ENCODE data around the gene EPC1.

DNA sequence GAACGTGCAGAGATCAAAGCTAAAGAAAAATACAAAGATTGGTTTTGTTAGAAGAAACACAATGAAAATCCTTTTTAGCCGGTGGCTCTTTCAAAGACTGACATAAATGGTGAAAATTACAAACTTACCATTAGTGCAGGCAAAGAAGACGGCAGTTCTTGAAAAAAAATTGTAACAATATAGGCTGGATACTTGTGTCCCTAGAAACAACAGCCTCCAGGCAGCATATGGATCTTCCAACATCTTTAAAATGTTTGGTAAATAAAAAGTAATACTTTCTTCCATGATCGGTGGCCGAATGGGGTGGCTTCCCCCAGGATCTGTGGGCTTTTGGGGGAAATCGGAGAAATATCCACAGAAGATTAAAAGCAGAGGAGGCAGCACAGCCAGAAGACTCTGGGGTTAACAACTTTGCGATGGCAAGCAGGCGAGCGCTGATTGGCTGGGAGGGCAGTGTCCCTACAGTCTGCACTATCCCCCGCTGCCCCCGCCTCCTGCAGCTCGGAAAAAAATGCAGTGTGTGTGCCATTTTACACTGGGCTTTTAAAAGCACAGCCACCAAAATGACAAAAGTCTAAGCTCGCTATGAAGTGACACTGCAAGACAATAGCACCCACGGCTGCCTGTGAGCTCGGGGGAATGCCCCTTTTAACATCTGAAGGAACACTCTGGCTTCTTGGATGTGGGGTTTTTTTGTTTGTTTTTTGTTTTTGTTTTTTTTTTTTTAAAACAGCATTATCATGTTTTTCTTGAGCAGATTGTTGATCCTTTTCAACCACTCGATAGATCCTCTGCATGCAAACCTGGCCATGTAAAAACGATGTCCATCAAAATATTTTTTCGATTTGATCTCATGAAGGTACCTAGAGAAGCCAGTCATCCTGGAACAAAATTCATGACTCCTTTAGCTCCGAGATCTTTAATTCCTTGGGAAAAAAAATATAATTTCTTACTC lies 31.7 kb upstream of the EPC1 start:
- 0 out of 2 replicates have a peak, but pooled peaks have one; percentile 38 for TF ChIP-seq TAF1 (IDR thresholded peaks at IDR 0.05; ENCODE audit: borderline replicate concordance, low read depth, low read length)
- peak; percentile 60 for TF ChIP-seq POLR2A (IDR thresholded peaks at IDR 0.05; ENCODE audit: low read depth, low read length)
- TF ChIP-seq POLR2AphosphoS5 (IDR thresholded peaks at IDR 0.05; ENCODE audit: low read depth, low read length) = peak; percentile 73

Data from GM12892 (cell line).